Smooth muscle cell (in vitro differentiated cells): Measurements from ENCODE around the gene KCNJ3. TPM values are rescaled to one million over a fixed set of nuclear protein-coding genes. Genes with fewer than 3 reads are reported as not detected.

Experiments used
- DNase-seq: peaks from one replicate; lab custom pipeline; 2025; ENCODE audit not compliant: unreplicated experiment; lab: John Stamatoyannopoulos, UW
- H2AFZ ChIP-seq: fragments of 200-600 bp; sonication (generic); 2 replicates; pipeline ENCODE4 v1.6.0; 2016; ENCODE audit warnings: antibody characterized with exemption, low read depth, mild to moderate bottlenecking
- H3F3A ChIP-seq: fragments of 200-600 bp; sonication (generic); 2 replicates; pipeline ENCODE4 v1.6.0; 2017; ENCODE audit warnings: antibody characterized with exemption, low read depth
- H3K27ac ChIP-seq: fragments of 200-600 bp; sonication (generic); 2 replicates; pipeline ENCODE4 v1.5.1; 2016; ENCODE audit warnings: low read depth, mild to moderate bottlenecking
- H3K27me3 ChIP-seq: fragments of 200-600 bp; sonication (generic); 2 replicates; pipeline ENCODE4 v1.6.1; 2016; ENCODE audit warnings: low read depth, mild to moderate bottlenecking
- H3K36me3 ChIP-seq: fragments of 200-600 bp; sonication (generic); 2 replicates; pipeline ENCODE4 v1.5.1; 2016; ENCODE audit warnings: low read depth
- H3K4me1 ChIP-seq: fragments of 200-600 bp; sonication (generic); 2 replicates; pipeline ENCODE4 v1.5.1; 2016; ENCODE audit warnings: low read depth
- H3K4me2 ChIP-seq: fragments of 200-600 bp; sonication (generic); 2 replicates; pipeline ENCODE4 v1.6.0; 2016; ENCODE audit warnings: mild to moderate bottlenecking
- H3K4me3 ChIP-seq: fragments of 200-600 bp; sonication (generic); 2 replicates; pipeline ENCODE4 v1.5.1; 2016; ENCODE audit warnings: mild to moderate bottlenecking
- H3K79me2 ChIP-seq: fragments of 200-600 bp; sonication (generic); 2 replicates; pipeline ENCODE4 v1.6.0; 2016; ENCODE audit warnings: low read depth, mild to moderate bottlenecking
- H3K9ac ChIP-seq: fragments of 200-600 bp; sonication (generic); 2 replicates; pipeline ENCODE4 v1.6.0; 2016; ENCODE audit warnings: low read depth
- H3K9me3 ChIP-seq: fragments of 200-600 bp; sonication (generic); replicated peaks from 2 replicates; pipeline ENCODE4 v1.5.1; 2016; ENCODE audit warnings: low read depth
- H4K20me1 ChIP-seq: fragments of 200-600 bp; sonication (generic); 2 replicates; pipeline ENCODE4 v1.6.0; 2016; ENCODE audit warnings: low read depth
- CTCF ChIP-seq: fragments of 200-600 bp; sonication (generic); IDR thresholded peaks from 2 replicates; pipeline ENCODE4 v1.5.1; 2017; ENCODE audit warnings: borderline replicate concordance, mild to moderate bottlenecking, antibody characterized with exemption; ENCODE audit not compliant: insufficient read depth, poor library complexity, severe bottlenecking
- WGBS: methylation state at CpG from one replicate; pipeline ENCODE4 v1.1.7; 2016; ENCODE audit warnings: low lambda C conversion rate; 5-methylcytosine and 5-hydroxymethylcytosine counted together
- polyA plus RNA-seq: library from polyadenylated mRNA; unstranded; fragments of >200 nt; fragmentation: Nextera tagmentation; extraction: Ambion mirVana; gene quantifications from 2 replicates; pipeline ENCODE4 v1.2.1, GENCODE V29; 2016
- total RNA-seq: library from RNA; depleted of rRNA; stranded (reverse); fragments of >200 nt; gene quantifications from 2 replicates; pipeline ENCODE4 v1.2.3, GENCODE V29; 2014

Gene KCNJ3
- total and polyA plus RNA-seq, 2 experiments from 2014 or later = 0.22 TPM; not detected in 1

GRCh38 chr2:154836632-154837031 is 138.1 kb downstream of the KCNJ3 start:
- no peak for DNase-seq
- Histone ChIP-seq H4K20me1 (no peaks in the 10 kb centered on the region), H3K27me3 (no peaks in the 10 kb centered on the region), H3K27ac (no peak overlapping the region), H3K9me3 (no peaks in the 10 kb centered on the region), H3F3A (no peaks in the 10 kb centered on the region), H3K79me2 (no peaks in the 10 kb centered on the region), H3K4me2 (no peak overlapping the region), H3K4me3 (no peak overlapping the region), H3K4me1 (no peaks in the 10 kb centered on the region), H2AFZ (no peak overlapping the region), H3K36me3 (no peaks in the 10 kb centered on the region), H3K9ac (no peak overlapping the region)
- no peak for TF ChIP-seq CTCF
- 91% methylated on average over 2 of the region's 2 CpGs for WGBS

- 92% methylated on average over 2 of the region's 2 CpGs for WGBS
- Histone ChIP-seq H3K36me3 (no peaks in the 10 kb centered on the region), H3K27ac (no peak overlapping the region), H3K79me2 (no peaks in the 10 kb centered on the region), H3K9me3 (no peaks in the 10 kb centered on the region), H3K4me3 (no peak overlapping the region), H3K4me2 (no peak overlapping the region), H4K20me1 (no peaks in the 10 kb centered on the region), H3K27me3 (no peaks in the 10 kb centered on the region), H3F3A (no peaks in the 10 kb centered on the region), H3K4me1 (no peaks in the 10 kb centered on the region), H3K9ac (no peak overlapping the region), H2AFZ (no peak overlapping the region)
- no peak for TF ChIP-seq CTCF
- DNase-seq = no peak
These were observed 138.5 kb downstream of the KCNJ3 start for GRCh38 chr2:154837035-154837434.

DNA sequence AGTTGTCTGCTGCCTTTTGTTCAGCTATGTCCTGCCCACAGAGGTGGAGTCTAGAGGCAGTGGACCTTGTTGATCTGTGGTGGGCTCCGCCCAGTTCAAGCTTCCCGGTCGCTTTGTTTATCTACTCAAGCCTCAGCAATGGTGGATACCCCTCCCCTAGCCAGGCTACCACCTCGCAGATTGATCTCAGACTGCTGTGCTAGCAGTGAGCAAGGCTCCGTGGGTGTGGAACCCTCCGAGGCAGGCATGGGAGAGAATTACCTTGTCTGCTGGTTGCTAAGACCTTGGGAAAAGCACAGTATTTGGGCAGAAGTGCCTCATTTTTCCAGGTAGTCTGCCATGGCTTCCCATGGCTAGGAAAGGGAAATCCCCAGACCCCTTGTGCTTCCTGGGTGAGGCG is 146.0 kb downstream of the KCNJ3 start:
- 93% methylated on average over 7 of the region's 7 CpGs for WGBS
- H3K36me3 ChIP-seq = no peaks in the 10 kb centered on the region
- H3K27me3 ChIP-seq = no peaks in the 10 kb centered on the region
- no peak for TF ChIP-seq CTCF
- H3K9me3 ChIP-seq = no peaks in the 10 kb centered on the region
- no peaks in the 10 kb centered on the region for H3F3A ChIP-seq
- no peaks in the 10 kb centered on the region for H3K79me2 ChIP-seq
- H3K9ac ChIP-seq = no peak overlapping the region
- H4K20me1 ChIP-seq = no peaks in the 10 kb centered on the region
- H2AFZ ChIP-seq = no peak overlapping the region
- no peaks in the 10 kb centered on the region for H3K4me1 ChIP-seq
- no peak overlapping the region for H3K4me3 ChIP-seq
- no peak overlapping the region for H3K4me2 ChIP-seq
- DNase-seq = no peak
- H3K27ac ChIP-seq = no peak overlapping the region

GRCh38 chr2:154846842-154847241 is 148.3 kb downstream of the KCNJ3 start:
- Histone ChIP-seq H3K4me3 (no peak overlapping the region), H4K20me1 (no peaks in the 10 kb centered on the region), H3K27me3 (no peaks in the 10 kb centered on the region), H3K27ac (no peak overlapping the region), H3K9ac (no peak overlapping the region), H3K9me3 (no peaks in the 10 kb centered on the region), H2AFZ (no peak overlapping the region), H3K79me2 (no peaks in the 10 kb centered on the region), H3K36me3 (no peaks in the 10 kb centered on the region), H3K4me1 (no peaks in the 10 kb centered on the region), H3K4me2 (no peak overlapping the region), H3F3A (no peaks in the 10 kb centered on the region)
- no peak for DNase-seq
- no peak for TF ChIP-seq CTCF
- 94% methylated on average over 1 of the region's 1 CpG for WGBS
